Measurements from ENCODE around the gene UNC93B1. TPM values are rescaled to one million over a fixed set of nuclear protein-coding genes. Genes with fewer than 3 reads are reported as not detected.

The UNC93B1 gene
- total and polyA plus RNA-seq, 2 of the 8 experiments (the other 6 are each of a cell fraction or from before 2014, with no cell fraction given): 18.9 to 34.3 TPM

GRCh38 chr11:68012044-68012842 lies 8.3 kb upstream of the UNC93B1 start (continued):
- TF ChIP-seq, protein P1, sequence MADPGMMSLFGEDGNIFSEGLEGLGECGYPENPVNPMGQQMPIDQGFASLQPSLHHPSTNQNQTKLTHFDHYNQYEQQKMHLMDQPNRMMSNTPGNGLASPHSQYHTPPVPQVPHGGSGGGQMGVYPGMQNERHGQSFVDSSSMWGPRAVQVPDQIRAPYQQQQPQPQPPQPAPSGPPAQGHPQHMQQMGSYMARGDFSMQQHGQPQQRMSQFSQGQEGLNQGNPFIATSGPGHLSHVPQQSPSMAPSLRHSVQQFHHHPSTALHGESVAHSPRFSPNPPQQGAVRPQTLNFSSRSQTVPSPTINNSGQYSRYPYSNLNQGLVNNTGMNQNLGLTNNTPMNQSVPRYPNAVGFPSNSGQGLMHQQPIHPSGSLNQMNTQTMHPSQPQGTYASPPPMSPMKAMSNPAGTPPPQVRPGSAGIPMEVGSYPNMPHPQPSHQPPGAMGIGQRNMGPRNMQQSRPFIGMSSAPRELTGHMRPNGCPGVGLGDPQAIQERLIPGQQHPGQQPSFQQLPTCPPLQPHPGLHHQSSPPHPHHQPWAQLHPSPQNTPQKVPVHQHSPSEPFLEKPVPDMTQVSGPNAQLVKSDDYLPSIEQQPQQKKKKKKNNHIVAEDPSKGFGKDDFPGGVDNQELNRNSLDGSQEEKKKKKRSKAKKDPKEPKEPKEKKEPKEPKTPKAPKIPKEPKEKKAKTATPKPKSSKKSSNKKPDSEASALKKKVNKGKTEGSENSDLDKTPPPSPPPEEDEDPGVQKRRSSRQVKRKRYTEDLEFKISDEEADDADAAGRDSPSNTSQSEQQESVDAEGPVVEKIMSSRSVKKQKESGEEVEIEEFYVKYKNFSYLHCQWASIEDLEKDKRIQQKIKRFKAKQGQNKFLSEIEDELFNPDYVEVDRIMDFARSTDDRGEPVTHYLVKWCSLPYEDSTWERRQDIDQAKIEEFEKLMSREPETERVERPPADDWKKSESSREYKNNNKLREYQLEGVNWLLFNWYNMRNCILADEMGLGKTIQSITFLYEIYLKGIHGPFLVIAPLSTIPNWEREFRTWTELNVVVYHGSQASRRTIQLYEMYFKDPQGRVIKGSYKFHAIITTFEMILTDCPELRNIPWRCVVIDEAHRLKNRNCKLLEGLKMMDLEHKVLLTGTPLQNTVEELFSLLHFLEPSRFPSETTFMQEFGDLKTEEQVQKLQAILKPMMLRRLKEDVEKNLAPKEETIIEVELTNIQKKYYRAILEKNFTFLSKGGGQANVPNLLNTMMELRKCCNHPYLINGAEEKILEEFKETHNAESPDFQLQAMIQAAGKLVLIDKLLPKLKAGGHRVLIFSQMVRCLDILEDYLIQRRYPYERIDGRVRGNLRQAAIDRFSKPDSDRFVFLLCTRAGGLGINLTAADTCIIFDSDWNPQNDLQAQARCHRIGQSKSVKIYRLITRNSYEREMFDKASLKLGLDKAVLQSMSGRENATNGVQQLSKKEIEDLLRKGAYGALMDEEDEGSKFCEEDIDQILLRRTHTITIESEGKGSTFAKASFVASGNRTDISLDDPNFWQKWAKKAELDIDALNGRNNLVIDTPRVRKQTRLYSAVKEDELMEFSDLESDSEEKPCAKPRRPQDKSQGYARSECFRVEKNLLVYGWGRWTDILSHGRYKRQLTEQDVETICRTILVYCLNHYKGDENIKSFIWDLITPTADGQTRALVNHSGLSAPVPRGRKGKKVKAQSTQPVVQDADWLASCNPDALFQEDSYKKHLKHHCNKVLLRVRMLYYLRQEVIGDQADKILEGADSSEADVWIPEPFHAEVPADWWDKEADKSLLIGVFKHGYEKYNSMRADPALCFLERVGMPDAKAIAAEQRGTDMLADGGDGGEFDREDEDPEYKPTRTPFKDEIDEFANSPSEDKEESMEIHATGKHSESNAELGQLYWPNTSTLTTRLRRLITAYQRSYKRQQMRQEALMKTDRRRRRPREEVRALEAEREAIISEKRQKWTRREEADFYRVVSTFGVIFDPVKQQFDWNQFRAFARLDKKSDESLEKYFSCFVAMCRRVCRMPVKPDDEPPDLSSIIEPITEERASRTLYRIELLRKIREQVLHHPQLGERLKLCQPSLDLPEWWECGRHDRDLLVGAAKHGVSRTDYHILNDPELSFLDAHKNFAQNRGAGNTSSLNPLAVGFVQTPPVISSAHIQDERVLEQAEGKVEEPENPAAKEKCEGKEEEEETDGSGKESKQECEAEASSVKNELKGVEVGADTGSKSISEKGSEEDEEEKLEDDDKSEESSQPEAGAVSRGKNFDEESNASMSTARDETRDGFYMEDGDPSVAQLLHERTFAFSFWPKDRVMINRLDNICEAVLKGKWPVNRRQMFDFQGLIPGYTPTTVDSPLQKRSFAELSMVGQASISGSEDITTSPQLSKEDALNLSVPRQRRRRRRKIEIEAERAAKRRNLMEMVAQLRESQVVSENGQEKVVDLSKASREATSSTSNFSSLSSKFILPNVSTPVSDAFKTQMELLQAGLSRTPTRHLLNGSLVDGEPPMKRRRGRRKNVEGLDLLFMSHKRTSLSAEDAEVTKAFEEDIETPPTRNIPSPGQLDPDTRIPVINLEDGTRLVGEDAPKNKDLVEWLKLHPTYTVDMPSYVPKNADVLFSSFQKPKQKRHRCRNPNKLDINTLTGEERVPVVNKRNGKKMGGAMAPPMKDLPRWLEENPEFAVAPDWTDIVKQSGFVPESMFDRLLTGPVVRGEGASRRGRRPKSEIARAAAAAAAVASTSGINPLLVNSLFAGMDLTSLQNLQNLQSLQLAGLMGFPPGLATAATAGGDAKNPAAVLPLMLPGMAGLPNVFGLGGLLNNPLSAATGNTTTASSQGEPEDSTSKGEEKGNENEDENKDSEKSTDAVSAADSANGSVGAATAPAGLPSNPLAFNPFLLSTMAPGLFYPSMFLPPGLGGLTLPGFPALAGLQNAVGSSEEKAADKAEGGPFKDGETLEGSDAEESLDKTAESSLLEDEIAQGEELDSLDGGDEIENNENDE (IDR thresholded peaks at IDR 0.05; ENCODE audit: insufficient replicate concordance, low read length): no peak
- TF ChIP-seq SRF (IDR thresholded peaks at IDR 0.05; ENCODE audit: low read depth, low read length) (no peak), RXRA (IDR thresholded peaks at IDR 0.05; ENCODE audit: insufficient read depth, low read depth, low read length) (no peak), YY1 (IDR thresholded peaks at IDR 0.05; ENCODE audit: low read depth, low read length) (no peak), TAF7 (optimal IDR thresholded peaks at IDR 0.05; ENCODE audit: borderline replicate concordance, low read depth, low read length) (no peak), TBP (IDR thresholded peaks at IDR 0.05; ENCODE audit: low read depth, low read length) (no peak), BACH1 (IDR thresholded peaks at IDR 0.05; ENCODE audit: low read length) (no peak)

All from H1 (cell line).